SK-N-SH (cell line): Measurements from ENCODE around the gene CATSPERB. TPM values are rescaled to one million over a fixed set of nuclear protein-coding genes. Genes with fewer than 3 reads are reported as not detected.
A peak's percentile ranks its signal among the peaks of the same experiment; 100 is the strongest.

Source experiments
- CTCF ChIA-PET: fragments of 300-600, 350-600 bp; formaldehyde crosslinking; extraction: SDS; loops from one replicate; lab custom pipeline; 2021; lab: Yijun Ruan, JAX
- POLR2A ChIA-PET: fragments of 350-600 bp; sonication (Branson Sonifier 250); formaldehyde crosslinking; extraction: SDS; loops from one replicate; lab custom pipeline; 2020; ENCODE audit warnings: antibody characterized with exemption, inconsistent platforms; lab: Yijun Ruan, JAX
- DNase-seq: peaks from one replicate; pipeline ENCODE4 v3.0.0; 2012
- H2AFZ ChIP-seq: fragments of 200-600 bp; sonication (generic); 2 replicates; pipeline ENCODE4 v1.8.1; 2016; ENCODE audit warnings: antibody characterized with exemption, mild to moderate bottlenecking, low read depth
- H3F3A ChIP-seq: fragments of 200-600 bp; sonication (generic); replicated peaks from 2 replicates; pipeline ENCODE3; 2016; ENCODE audit warnings: antibody characterized with exemption, mild to moderate bottlenecking; ENCODE audit not compliant: insufficient read depth
- H3K27ac ChIP-seq, 2 experiments: fragments of 200-500 bp in 1 of 2; fragments of 200-600 bp in 1 of 2; sonication (Bioruptor generic) in 1 of 2; sonication (generic), shearing (Covaris generic) in 1 of 2; 2 replicates each; pipeline versions ENCODE4 v1.5.1 to v1.6.1; 2014 to 2016; ENCODE audit warnings: low read depth in 2 of 2, inconsistent platforms in 1 of 2, low read length in 1 of 2, mild to moderate bottlenecking in 1 of 2, mixed read lengths in 1 of 2
- H3K27me3 ChIP-seq: fragments of 200-600 bp; sonication (generic), shearing (Covaris generic); 2 replicates; pipeline ENCODE4 v1.6.1; 2016; ENCODE audit warnings: mixed run types; ENCODE audit not compliant: insufficient read depth
- H3K36me3 ChIP-seq, 2 experiments: fragments of 200-500 bp in 1 of 2; fragments of 200-600 bp in 1 of 2; sonication (Bioruptor generic) in 1 of 2; sonication (generic) in 1 of 2; replicated peaks in 1 of 2; 2 replicates each; pipeline versions ENCODE3 to v1.5.1; 2014 to 2016; ENCODE audit warnings: low read length in 1 of 2, mild to moderate bottlenecking in 1 of 2; ENCODE audit not compliant: insufficient read depth in 2 of 2, control insufficient read depth in 1 of 2
- H3K4me1 ChIP-seq, 2 experiments: fragments of 200-500 bp in 1 of 2; fragments of 200-600 bp in 1 of 2; sonication (Bioruptor generic) in 1 of 2; sonication (generic), shearing (Covaris generic) in 1 of 2; 2 replicates each; pipeline versions ENCODE4 v1.5.1 to v1.6.1; 2014 to 2016; ENCODE audit warnings: low read depth in 1 of 2, low read length in 1 of 2, mixed run types in 1 of 2; ENCODE audit not compliant: insufficient read depth in 2 of 2, control insufficient read depth in 1 of 2
- H3K4me2 ChIP-seq: fragments of 200-600 bp; sonication (generic), shearing (Covaris generic); 2 replicates; pipeline ENCODE4 v1.6.1; 2017; ENCODE audit warnings: mixed run types
- H3K4me3 ChIP-seq, 2 experiments: fragments of 200-500 bp in 1 of 2; fragments of 200-600 bp in 1 of 2; sonication (Bioruptor generic) in 1 of 2; sonication (generic), shearing (Covaris generic) in 1 of 2; 2 replicates each; pipeline versions ENCODE4 v1.5.1 to v1.8.1; 2014 to 2016; ENCODE audit warnings: low read depth in 2 of 2, inconsistent platforms in 1 of 2, low read length in 1 of 2, mild to moderate bottlenecking in 1 of 2, mixed read lengths in 1 of 2, moderate library complexity in 1 of 2
- H3K79me2 ChIP-seq: fragments of 200-600 bp; sonication (generic); 2 replicates; pipeline ENCODE4 v1.8.1; 2017; ENCODE audit warnings: mild to moderate bottlenecking; ENCODE audit not compliant: insufficient read depth
- H3K9ac ChIP-seq: fragments of 200-600 bp; sonication (generic); 2 replicates; pipeline ENCODE4 v1.6.1; 2017; ENCODE audit warnings: mixed run types
- H3K9me2 ChIP-seq: fragments of 200-600 bp; sonication (generic); 2 replicates; pipeline ENCODE4 v1.6.1; 2017; ENCODE audit warnings: mixed run types
- H3K9me3 ChIP-seq: fragments of 200-600 bp; sonication (generic); 2 replicates; pipeline ENCODE4 v1.6.1; 2017; ENCODE audit warnings: mixed run types, mild to moderate bottlenecking, moderate library complexity
- H4K20me1 ChIP-seq: fragments of 200-600 bp; sonication (generic); 2 replicates; pipeline ENCODE4 v1.6.1; 2017; ENCODE audit warnings: mild to moderate bottlenecking, mixed run types; ENCODE audit not compliant: insufficient read depth
- FOXJ3 ChIP-seq: sonication (generic); formaldehyde crosslinking; IDR thresholded peaks from 2 replicates; pipeline ENCODE4 v1.5.1; 2020; ENCODE audit warnings: mild to moderate bottlenecking, missing genetic modification reagents
- GATA2 ChIP-seq: sonication (generic); formaldehyde crosslinking; IDR thresholded peaks from 2 replicates; pipeline ENCODE4 v1.5.0; 2020; ENCODE audit warnings: mild to moderate bottlenecking, missing genetic modification reagents
- IRF3 ChIP-seq: fragments of 150-350 bp; IDR thresholded peaks from 2 replicates; pipeline ENCODE4 v1.6.1; 2016; ENCODE audit warnings: mild to moderate bottlenecking, low read depth, low read length
- JUND ChIP-seq: IDR thresholded peaks from 2 replicates; pipeline ENCODE4 v1.4.0; 2012
- MEF2A ChIP-seq: IDR thresholded peaks from 2 replicates; pipeline ENCODE4 v1.4.0; 2012; ENCODE audit warnings: low read depth, borderline replicate concordance
- NFIC ChIP-seq: IDR thresholded peaks from 2 replicates; pipeline ENCODE4 v1.4.0; 2012; ENCODE audit warnings: borderline replicate concordance
- PBX3 ChIP-seq: IDR thresholded peaks from 2 replicates; pipeline ENCODE4; 2012
- RAD21 ChIP-seq: IDR thresholded peaks from 2 replicates; pipeline ENCODE4 v1.6.1; 2012; ENCODE audit warnings: mild to moderate bottlenecking, low read length
- RCOR1 ChIP-seq: fragments of 150-350 bp; IDR thresholded peaks from 2 replicates; pipeline ENCODE4 v1.6.1; 2017; ENCODE audit warnings: antibody characterized with exemption, low read length
- REST ChIP-seq: IDR thresholded peaks from 2 replicates; pipeline ENCODE4 v1.6.1; 2012; ENCODE audit warnings: mild to moderate bottlenecking, low read depth, low read length, moderate library complexity
- RFX5 ChIP-seq: IDR thresholded peaks from 2 replicates; pipeline ENCODE4 v1.6.1; 2012; ENCODE audit warnings: mild to moderate bottlenecking, improper control_type of control experiment, low read length
- RXRA ChIP-seq: IDR thresholded peaks from 2 replicates; pipeline ENCODE4 v1.4.0; 2012; ENCODE audit warnings: low read depth, mild to moderate bottlenecking, borderline replicate concordance
- SIN3A ChIP-seq: IDR thresholded peaks from 2 replicates; pipeline ENCODE4 v1.6.1; 2012; ENCODE audit warnings: low read depth, mild to moderate bottlenecking, low read length, moderate library complexity, borderline replicate concordance
- SMC3 ChIP-seq: IDR thresholded peaks from 2 replicates; pipeline ENCODE4 v1.6.1; 2012; ENCODE audit warnings: low read depth, low read length, improper control_type of control experiment
- TAF1 ChIP-seq: IDR thresholded peaks from 2 replicates; pipeline ENCODE4 v1.6.1; 2012; ENCODE audit warnings: low read depth, mild to moderate bottlenecking, low read length, moderate library complexity, borderline replicate concordance
- TCF12 ChIP-seq: IDR thresholded peaks from 2 replicates; pipeline ENCODE4 v1.4.0; 2012
- TEAD4 ChIP-seq: IDR thresholded peaks from 2 replicates; pipeline ENCODE4 v1.4.0; 2012; ENCODE audit warnings: mild to moderate bottlenecking, borderline replicate concordance; ENCODE audit not compliant: insufficient read depth
- USF1 ChIP-seq: IDR thresholded peaks from 2 replicates; pipeline ENCODE4 v1.4.0; 2012; ENCODE audit warnings: low read depth, borderline replicate concordance
- WGBS: methylation state at CpG from one replicate; pipeline ENCODE4 v1.1.6; 2017; ENCODE audit warnings: low lambda C conversion rate; 5-methylcytosine and 5-hydroxymethylcytosine counted together
- polyA plus RNA-seq, 3 experiments: library from polyadenylated mRNA; depleted of rRNA; stranded (reverse); fragments of >200 nt; gene quantifications; 2 replicates each; pipeline ENCODE4 v1.2.3, GENCODE V29; 2012

Gene CATSPERB
- polyA plus RNA-seq, 1 of the 3 experiments (the other 2 are of a cell fraction): 0.08 TPM

GRCh38 chr14:91573894-91574837 is 157.7 kb downstream of the CATSPERB start:
- H3F3A ChIP-seq: peaks cover 8% of the 10 kb centered on the region
- peak; percentile 63 for DNase-seq
- no peaks in the 10 kb centered on the region for H3K36me3 ChIP-seq
- H4K20me1 ChIP-seq: no peaks in the 10 kb centered on the region
- peak overlapping the region; percentile 39 to 65 for H3K4me3 ChIP-seq
- POLR2A ChIA-PET: no interaction called here
- CTCF ChIA-PET: interaction anchor here (1.4 kb wide), 1 partner anchor 20 kb away, joined by 4 read pairs; no protein-coding TSS in a partner anchor
- WGBS: 3% methylated on average over 21 of the region's 59 CpGs
- peak overlapping the region; percentile 79 for H3K4me2 ChIP-seq
- no peaks in the 10 kb centered on the region for H3K9me2 ChIP-seq
- H3K4me1 ChIP-seq: no peaks in the 10 kb centered on the region; a peak in 1 of 4 replicates
- no peaks in the 10 kb centered on the region for H3K79me2 ChIP-seq
- TF ChIP-seq USF1: peak; percentile 41; the same call in 1 of the 2 replicates
- TF ChIP-seq PBX3: no peak
- TF ChIP-seq TCF12: no peak
- TF ChIP-seq, all 33 proteins: peak for 1
- H3K9me3 ChIP-seq: no peaks in the 10 kb centered on the region
- peaks cover 10% of the 10 kb centered on the region; the same call in 1 of the 2 replicates for H3K27me3 ChIP-seq
- H2AFZ ChIP-seq: peak overlapping the region; percentile 71
- peak overlapping the region; percentile 43; the same call in 1 of the 2 replicates for H3K9ac ChIP-seq
- no peak overlapping the region for H3K27ac ChIP-seq

GRCh38 chr14:91573528-91573893 is 158.4 kb downstream of the CATSPERB start:
- Histone ChIP-seq H3K9me2 (no peaks in the 10 kb centered on the region), H3F3A (peaks cover 8% of the 10 kb centered on the region), H3K4me2 (peak overlapping the region; percentile 79), H3K4me3 (no peak overlapping the region; a peak in 1 of 4 replicates), H3K79me2 (no peaks in the 10 kb centered on the region), H3K9me3 (no peaks in the 10 kb centered on the region), H3K36me3 (no peaks in the 10 kb centered on the region), H3K9ac (no peak overlapping the region), H4K20me1 (no peaks in the 10 kb centered on the region), H3K4me1 (no peaks in the 10 kb centered on the region; a peak in 1 of 4 replicates), H3K27me3 (peaks cover 5% of the 10 kb centered on the region; the same call in 1 of the 2 replicates), H3K27ac (no peak overlapping the region), H2AFZ (no peak overlapping the region)
- ChIA-PET POLR2A (no interaction called here), CTCF (interaction anchor here (1.4 kb wide), 1 partner anchor 19 kb away, joined by 4 read pairs; no protein-coding TSS in a partner anchor)
- no peak for DNase-seq
- TF ChIP-seq RFX5 (no peak), MEF2A (no peak), TCF12 (no peak), SIN3A (no peak), NFIC (no peak), SMC3 (no peak), PBX3 (no peak), RAD21 (no peak), IRF3 (no peak), JUND (no peak), REST (no peak), GATA2 (CRISPR knock-in tag) (no peak), TEAD4 (no peak), TAF1 (no peak), RCOR1 (no peak), FOXJ3 (CRISPR knock-in tag) (no peak), RXRA (no peak)
